GM21528 (cell line): ENCODE data around the gene CASP4.
"Not testable (repeated sequence)": the region's sequence is repeated elsewhere in the genome, so short reads cannot be mapped to it uniquely, and the experiment has no call there.

Experiments
- ATAC-seq: cut with Tn5 transposase; IDR thresholded peaks from one replicate; pipeline ENCODE4 v1.9.1; 2021; ENCODE audit warnings: mild to moderate bottlenecking, moderate library complexity; ENCODE audit not compliant: unreplicated experiment, low FRiP score

The CASP4 gene

GRCh38 chr11:104968355-104968855, at the start of gene CASP4:
TSS of gene CASP4 (minus strand) at chr11:104968574. CDS start at chr11:104968525, 49 bp downstream.
- ATAC-seq = peak; percentile 93

- no peak for ATAC-seq
Measured at GRCh38 chr11:105007463-105007862, 39.1 kb upstream of the CASP4 start.

GRCh38 chr11:105005451-105005845, 37.1 kb upstream of the CASP4 start:
- ATAC-seq = no peak

- no peak for ATAC-seq
Measured at GRCh38 chr11:105004021-105004420, 35.6 kb upstream of the CASP4 start.

- no peak for ATAC-seq
Measured at GRCh38 chr11:105003151-105003550, 34.8 kb upstream of the CASP4 start.

- peak; percentile 89 for ATAC-seq
Measured at GRCh38 chr11:105000797-105001196, 32.4 kb upstream of the CASP4 start.

- no peak for ATAC-seq
Measured at GRCh38 chr11:105000167-105000566, 31.8 kb upstream of the CASP4 start.

- ATAC-seq = no peak
Measured at GRCh38 chr11:104999721-105000120, 31.3 kb upstream of the CASP4 start.

GRCh38 chr11:104997288-104997687, 28.9 kb upstream of the CASP4 start:
- no peak for ATAC-seq

GRCh38 chr11:104995001-104995408, 26.6 kb upstream of the CASP4 start:
- ATAC-seq = no peak

GRCh38 chr11:104992781-104993180, 24.4 kb upstream of the CASP4 start:
- no peak for ATAC-seq

GRCh38 chr11:104991994-104992393, 23.6 kb upstream of the CASP4 start:
- no peak for ATAC-seq

GRCh38 chr11:104984808-104985207, 16.4 kb upstream of the CASP4 start:
- ATAC-seq = no peak

- no peak for ATAC-seq
Measured at GRCh38 chr11:104979839-104980238, 11.5 kb upstream of the CASP4 start.

- no peak for ATAC-seq
Measured at GRCh38 chr11:104973616-104974015, 5.2 kb upstream of the CASP4 start.

- ATAC-seq = not testable (repeated sequence)
Measured at GRCh38 chr11:104972924-104973323, 4.5 kb upstream of the CASP4 start.

GRCh38 chr11:104970756-104971155, 2.4 kb upstream of the CASP4 start:
- no peak for ATAC-seq

- no peak for ATAC-seq
Measured at GRCh38 chr11:104968856-104969776, 742 bp upstream of the CASP4 start.

- ATAC-seq = peak; percentile 28
Measured at GRCh38 chr11:104967534-104968354, 630 bp downstream of the CASP4 start.

- ATAC-seq = no peak
Measured at GRCh38 chr11:104965735-104966134, 2.6 kb downstream of the CASP4 start.

GRCh38 chr11:104964247-104964646, 4.1 kb downstream of the CASP4 start:
- no peak for ATAC-seq
